ENCODE data around the gene RGL3.

DNA sequence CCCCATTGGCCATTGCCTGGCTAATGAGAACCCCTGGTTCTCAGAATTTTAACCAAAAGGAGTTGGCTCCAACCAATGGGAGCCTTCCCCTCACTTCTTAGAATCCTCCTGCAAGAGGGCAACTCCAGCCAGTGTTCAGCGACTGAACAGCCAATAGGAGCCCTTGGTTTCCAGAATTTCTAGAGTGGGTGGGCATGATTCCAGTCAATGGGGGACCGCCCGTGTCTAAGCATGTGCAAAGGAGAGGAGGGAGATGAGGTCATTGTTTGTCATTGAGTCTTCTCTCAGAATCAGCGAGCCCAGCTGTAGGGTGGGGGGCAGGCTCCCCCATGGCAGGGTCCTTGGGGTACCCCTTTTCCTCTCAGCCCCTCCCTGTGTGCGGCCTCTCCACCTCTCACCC is 54.2 kb downstream of the RGL3 start:
- TF ChIP-seq EZH2 (IDR thresholded peaks at IDR 0.05; ENCODE audit: insufficient read depth, poor library complexity, severe bottlenecking) (no peak), EZH2phosphoT487 (IDR thresholded peaks at IDR 0.05; ENCODE audit: insufficient read depth, low read depth) (no peak)
